Measurements from ENCODE around the gene RIPK4.
"Not testable (repeated sequence)": the region's sequence is repeated elsewhere in the genome, so short reads cannot be mapped to it uniquely, and the experiment has no call there.

Gene RIPK4

GRCh38 chr21:41741253-41742072 is 25.4 kb downstream of the RIPK4 start:
- in situ Hi-C loops (cut with MboI; ENCODE audit: low sequenced_read_pairs): no loop called here

GRCh38 chr21:41740604-41741252 is 26.1 kb downstream of the RIPK4 start:
- in situ Hi-C loops (cut with MboI; ENCODE audit: low sequenced_read_pairs): no loop called here

- in situ Hi-C loops (cut with MboI; ENCODE audit: low sequenced_read_pairs): no loop called here
These were observed 26.9 kb downstream of the RIPK4 start for GRCh38 chr21:41739936-41740335.

GRCh38 chr21:41739011-41739410 is 27.8 kb downstream of the RIPK4 start:
- in situ Hi-C loops (cut with MboI; ENCODE audit: low sequenced_read_pairs): no loop called here

GRCh38 chr21:41737651-41738324 is 29.1 kb downstream of the RIPK4 start:
- in situ Hi-C loops (cut with MboI; ENCODE audit: low sequenced_read_pairs): no loop called here

- in situ Hi-C loops (cut with MboI; ENCODE audit: low sequenced_read_pairs): no loop called here
These were observed 30.4 kb downstream of the RIPK4 start for GRCh38 chr21:41736423-41736822.

- in situ Hi-C loops (cut with MboI; ENCODE audit: low sequenced_read_pairs): no loop called here
These were observed 32.7 kb downstream of the RIPK4 start for GRCh38 chr21:41733951-41734689.

- in situ Hi-C loops (cut with MboI; ENCODE audit: low sequenced_read_pairs): no loop called here
These were observed 35.8 kb downstream of the RIPK4 start for GRCh38 chr21:41731081-41731480.

- in situ Hi-C loops (cut with MboI; ENCODE audit: low sequenced_read_pairs): no loop called here
These were observed 36.5 kb downstream of the RIPK4 start for GRCh38 chr21:41730367-41730765.

- in situ Hi-C loops (cut with MboI; ENCODE audit: low sequenced_read_pairs): no loop called here
These were observed 37.0 kb downstream of the RIPK4 start for GRCh38 chr21:41729701-41730366.

- in situ Hi-C loops (cut with MboI; ENCODE audit: low sequenced_read_pairs): no loop called here
These were observed 38.8 kb downstream of the RIPK4 start for GRCh38 chr21:41727784-41728763.

- in situ Hi-C loops (cut with MboI; ENCODE audit: low sequenced_read_pairs): no loop called here
These were observed 39.7 kb downstream of the RIPK4 start for GRCh38 chr21:41726970-41727783.

GRCh38 chr21:41726630-41726969 is 40.3 kb downstream of the RIPK4 start:
- in situ Hi-C loops (cut with MboI; ENCODE audit: low sequenced_read_pairs): no loop called here

GRCh38 chr21:41726058-41726558 is 40.7 kb downstream of the RIPK4 start:
- in situ Hi-C loops (cut with MboI; ENCODE audit: low sequenced_read_pairs): no loop called here

GRCh38 chr21:41725421-41726031 is 41.3 kb downstream of the RIPK4 start:
- in situ Hi-C loops (cut with MboI; ENCODE audit: low sequenced_read_pairs): no loop called here

GRCh38 chr21:41723835-41724234 is 43.0 kb downstream of the RIPK4 start:
- in situ Hi-C loops (cut with MboI; ENCODE audit: low sequenced_read_pairs): not testable (repeated sequence)

GRCh38 chr21:41722052-41723018 is 44.5 kb downstream of the RIPK4 start:
- in situ Hi-C loops (cut with MboI; ENCODE audit: low sequenced_read_pairs): no loop called here
